ENCODE data around the gene FLRT2. TPM values are rescaled to one million over a fixed set of nuclear protein-coding genes. Genes with fewer than 3 reads are reported as not detected.
A peak's percentile ranks its signal among the peaks of the same experiment; 100 is the strongest.

FLRT2 gene
- total RNA-seq, 1 donor from 2014 or later: 37.6 TPM

DNA sequence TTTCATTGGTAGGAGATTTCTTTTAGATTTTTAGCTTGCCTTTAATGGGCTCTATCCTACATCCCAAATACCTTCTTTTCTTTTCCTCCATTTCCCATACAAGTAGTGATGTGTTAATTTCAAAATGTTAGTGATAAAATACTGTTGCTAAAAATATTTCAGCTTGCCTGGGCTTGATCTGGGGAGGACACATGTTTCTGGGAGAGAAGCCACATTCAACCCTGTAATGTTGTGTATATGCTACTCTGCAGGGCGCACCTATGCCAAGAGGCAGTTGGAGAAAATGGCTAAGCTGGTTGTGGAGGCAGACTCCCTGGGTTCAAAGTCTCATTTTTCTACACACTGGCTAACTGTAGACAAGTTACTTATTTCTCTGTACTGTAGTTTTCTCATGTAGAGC is 26.3 kb downstream of the FLRT2 start:
- Histone ChIP-seq H3K9me3 (ENCODE audit: control insufficient read depth in 3 of 3, low read length in 3 of 3) (no peaks in the 10 kb centered on the region), H3K4me3 (ENCODE audit: low read length in 3 of 3) (no peak overlapping the region), H3K9ac (ENCODE audit: low read depth in 1 of 3, low read length in 3 of 3) (no peak overlapping the region), H3K4me1 (ENCODE audit: control insufficient read depth in 3 of 3, insufficient read depth in 3 of 3, low read length in 3 of 3) (peaks cover 0 to 2% (median 0%) of the 10 kb centered on the region in 3 donors), H3K27me3 (ENCODE audit: control insufficient read depth in 3 of 3, insufficient read depth in 3 of 3, low read length in 3 of 3) (no peaks in the 10 kb centered on the region), H3K36me3 (ENCODE audit: control insufficient read depth in 3 of 3, insufficient read depth in 3 of 3, low read length in 3 of 3) (no peaks in the 10 kb centered on the region), H3K27ac (ENCODE audit: low read depth, low read length) (peak overlapping the region; percentile 10)

DNA sequence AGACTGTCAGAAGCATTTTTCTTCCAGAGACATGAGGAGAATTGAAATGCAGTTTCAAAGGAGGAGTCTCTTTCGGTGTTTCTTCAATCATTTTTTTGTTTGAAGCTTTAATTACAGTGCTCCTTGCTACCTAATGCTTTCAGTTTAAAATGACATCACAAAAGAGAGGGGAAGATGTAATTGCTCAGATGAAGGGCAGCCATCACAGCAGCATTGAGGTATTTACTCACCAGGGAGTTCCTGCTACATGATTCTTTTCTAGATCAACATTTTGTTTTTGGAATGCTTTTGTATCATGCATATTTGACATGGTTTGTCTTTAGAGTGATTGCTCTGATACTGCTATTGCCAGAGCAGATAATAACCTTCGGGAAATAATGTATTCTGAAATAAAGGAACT is 28.6 kb downstream of the FLRT2 start:
- H3K27ac ChIP-seq (ENCODE audit: low read depth, low read length): no peak overlapping the region
- H3K4me1 ChIP-seq (ENCODE audit: control insufficient read depth in 3 of 3, insufficient read depth in 3 of 3, low read length in 3 of 3): peaks cover 0 to 2% (median 0%) of the 10 kb centered on the region in 3 donors

DNA sequence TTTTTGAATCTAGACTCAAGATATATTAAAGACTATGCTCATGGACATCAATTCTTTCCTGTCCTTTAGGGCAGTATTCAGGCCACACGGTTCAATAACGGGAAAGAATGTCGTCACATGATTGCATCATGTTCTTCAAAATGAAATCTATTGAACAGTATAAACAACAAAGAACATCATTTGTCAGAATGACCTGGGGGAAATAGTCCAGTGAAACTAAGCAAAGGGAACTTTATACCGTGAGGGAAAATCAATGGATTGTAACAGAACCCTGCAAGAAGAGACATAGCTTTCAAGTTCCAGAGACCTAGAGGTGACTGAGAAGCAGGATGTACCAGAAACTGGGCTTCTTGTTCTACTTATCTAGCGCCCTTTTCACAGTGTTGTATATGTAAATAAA is 32.7 kb downstream of the FLRT2 start:
- no peak overlapping the region for H3K27ac ChIP-seq (ENCODE audit: low read depth, low read length)
- no peaks in the 10 kb centered on the region for H3K36me3 ChIP-seq (ENCODE audit: control insufficient read depth in 3 of 3, insufficient read depth in 3 of 3, low read length in 3 of 3)
- H3K27me3 ChIP-seq (ENCODE audit: control insufficient read depth in 3 of 3, insufficient read depth in 3 of 3, low read length in 3 of 3): no peaks in the 10 kb centered on the region
- peaks cover 0 to 4% (median 0%) of the 10 kb centered on the region in 3 donors for H3K4me1 ChIP-seq (ENCODE audit: control insufficient read depth in 3 of 3, insufficient read depth in 3 of 3, low read length in 3 of 3)
- H3K9me3 ChIP-seq (ENCODE audit: control insufficient read depth in 3 of 3, low read length in 3 of 3): no peaks in the 10 kb centered on the region
- no peak overlapping the region for H3K9ac ChIP-seq (ENCODE audit: low read depth in 1 of 3, low read length in 3 of 3)
- no peak overlapping the region for H3K4me3 ChIP-seq (ENCODE audit: low read length in 3 of 3)

More for the DNA sequence above, 28.6 kb downstream of the FLRT2 start:
- Histone ChIP-seq H3K36me3 (ENCODE audit: control insufficient read depth in 3 of 3, insufficient read depth in 3 of 3, low read length in 3 of 3) (no peaks in the 10 kb centered on the region), H3K4me3 (ENCODE audit: low read length in 3 of 3) (no peak overlapping the region), H3K9me3 (ENCODE audit: control insufficient read depth in 3 of 3, low read length in 3 of 3) (no peaks in the 10 kb centered on the region), H3K9ac (ENCODE audit: low read depth in 1 of 3, low read length in 3 of 3) (no peak overlapping the region), H3K27me3 (ENCODE audit: control insufficient read depth in 3 of 3, insufficient read depth in 3 of 3, low read length in 3 of 3) (no peaks in the 10 kb centered on the region)

DNA sequence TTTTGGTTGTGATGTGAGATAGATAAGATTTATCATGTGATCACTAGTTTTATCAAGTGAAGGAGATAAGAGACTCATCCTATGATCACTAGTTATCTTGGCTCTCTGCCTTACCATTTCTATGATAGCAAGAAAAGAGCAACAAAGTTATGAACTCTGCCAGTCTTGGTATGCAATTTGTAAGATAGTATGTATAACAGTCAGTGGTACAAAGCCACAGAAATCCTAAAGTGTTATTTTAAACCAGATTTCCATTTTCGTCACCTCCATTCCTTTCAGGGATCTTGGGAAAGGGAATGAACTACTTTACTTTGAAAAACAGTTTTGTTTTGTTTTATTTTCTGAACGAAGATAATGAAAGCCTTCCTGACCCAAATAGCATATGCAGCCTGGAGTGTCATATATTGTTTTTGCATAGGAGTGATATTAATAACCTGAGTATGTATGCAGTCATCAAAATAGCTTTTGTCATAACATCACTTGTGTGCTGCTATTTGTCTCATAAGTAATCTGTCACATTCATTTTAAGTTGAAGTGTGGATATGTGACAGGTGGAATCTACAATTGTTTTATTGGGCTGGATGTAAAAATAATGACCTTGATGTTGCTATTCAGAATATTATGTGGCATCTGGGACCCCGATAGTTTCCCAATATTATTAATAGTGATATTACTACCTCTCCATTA is 35.0 kb downstream of the FLRT2 start:
- Histone ChIP-seq H3K4me1 (ENCODE audit: control insufficient read depth in 3 of 3, insufficient read depth in 3 of 3, low read length in 3 of 3) (peaks cover 0 to 13% (median 5%) of the 10 kb centered on the region in 3 donors), H3K9me3 (ENCODE audit: control insufficient read depth in 3 of 3, low read length in 3 of 3) (no peaks in the 10 kb centered on the region)

DNA sequence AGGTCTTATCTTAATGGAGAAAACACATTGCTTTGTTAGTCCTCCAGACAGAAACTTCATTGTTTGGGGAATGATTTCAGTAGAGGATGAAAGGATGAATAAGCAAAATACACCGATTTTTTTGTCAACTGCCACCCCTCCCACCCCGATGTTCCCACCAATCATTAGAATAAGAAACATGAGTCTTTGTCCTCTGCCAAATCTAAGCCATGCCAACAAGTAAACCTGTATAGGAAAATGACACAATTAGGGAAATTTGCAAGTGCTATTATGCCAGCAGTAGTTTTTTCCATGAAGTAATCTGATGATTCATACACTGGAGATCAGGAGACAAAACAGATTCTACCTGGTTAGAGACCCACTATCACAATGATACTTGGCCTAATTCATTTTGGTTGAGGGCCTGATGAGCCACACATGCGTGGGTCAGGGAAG is 35.9 kb downstream of the FLRT2 start:
- Histone ChIP-seq H3K4me1 (ENCODE audit: control insufficient read depth in 3 of 3, insufficient read depth in 3 of 3, low read length in 3 of 3) (peaks cover 0 to 13% (median 5%) of the 10 kb centered on the region in 3 donors), H3K27me3 (ENCODE audit: control insufficient read depth in 3 of 3, insufficient read depth in 3 of 3, low read length in 3 of 3) (no peaks in the 10 kb centered on the region), H3K9me3 (ENCODE audit: control insufficient read depth in 3 of 3, low read length in 3 of 3) (no peaks in the 10 kb centered on the region), H3K36me3 (ENCODE audit: control insufficient read depth in 3 of 3, insufficient read depth in 3 of 3, low read length in 3 of 3) (no peaks in the 10 kb centered on the region), H3K4me3 (ENCODE audit: low read length in 3 of 3) (no peak overlapping the region), H3K9ac (ENCODE audit: low read depth in 1 of 3, low read length in 3 of 3) (no peak overlapping the region), H3K27ac (ENCODE audit: low read depth, low read length) (peak overlapping the region; percentile 15)

More for the DNA sequence above, 35.0 kb downstream of the FLRT2 start:
- Histone ChIP-seq H3K27ac (ENCODE audit: low read depth, low read length) (no peak overlapping the region), H3K36me3 (ENCODE audit: control insufficient read depth in 3 of 3, insufficient read depth in 3 of 3, low read length in 3 of 3) (no peaks in the 10 kb centered on the region), H3K9ac (ENCODE audit: low read depth in 1 of 3, low read length in 3 of 3) (no peak overlapping the region), H3K4me3 (ENCODE audit: low read length in 3 of 3) (no peak overlapping the region), H3K27me3 (ENCODE audit: control insufficient read depth in 3 of 3, insufficient read depth in 3 of 3, low read length in 3 of 3) (no peaks in the 10 kb centered on the region)

DNA sequence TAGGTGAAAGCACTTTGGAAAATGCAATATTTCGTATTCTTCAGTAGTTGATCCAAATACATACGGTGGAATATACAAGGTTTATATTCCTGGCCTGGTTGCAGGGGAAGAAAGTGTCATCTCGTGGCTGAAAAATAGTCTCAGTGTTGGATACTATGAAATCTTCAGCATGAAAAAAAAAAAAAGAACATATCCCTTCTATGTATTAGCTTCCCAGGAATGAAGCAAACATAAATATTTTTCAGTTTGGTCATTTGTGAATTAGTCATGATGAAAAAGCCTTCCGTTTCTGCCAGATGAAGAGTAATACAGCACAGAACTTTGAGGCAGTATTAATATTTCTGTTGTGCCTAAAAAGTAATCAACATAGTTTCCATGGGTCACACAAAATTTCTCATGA is 36.7 kb downstream of the FLRT2 start:
- Histone ChIP-seq H3K27ac (ENCODE audit: low read depth, low read length) (no peak overlapping the region), H3K9ac (ENCODE audit: low read depth in 1 of 3, low read length in 3 of 3) (no peak overlapping the region)

DNA sequence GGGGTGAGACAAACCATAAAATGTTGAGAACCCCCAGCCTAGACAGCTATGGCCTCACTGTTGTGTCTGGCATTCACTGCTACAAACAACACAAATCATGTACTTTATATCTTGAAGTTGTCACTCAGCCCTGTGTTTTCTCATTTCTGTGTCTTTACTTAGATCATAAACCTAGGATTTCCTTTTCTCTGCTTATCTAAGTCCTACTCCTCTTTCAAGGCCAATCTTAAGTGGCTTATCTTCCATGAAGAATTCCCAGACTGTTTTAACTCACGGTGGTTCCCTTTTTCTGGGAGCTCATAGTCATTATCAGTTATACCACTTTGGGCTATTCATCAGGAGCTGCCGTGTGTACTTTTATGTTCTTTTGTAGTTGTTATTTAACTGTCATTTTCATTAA is 42.1 kb downstream of the FLRT2 start:
- H3K4me3 ChIP-seq (ENCODE audit: low read length in 3 of 3): no peak overlapping the region
- no peaks in the 10 kb centered on the region for H3K27me3 ChIP-seq (ENCODE audit: control insufficient read depth in 3 of 3, insufficient read depth in 3 of 3, low read length in 3 of 3)
- H3K36me3 ChIP-seq (ENCODE audit: control insufficient read depth in 3 of 3, insufficient read depth in 3 of 3, low read length in 3 of 3): no peaks in the 10 kb centered on the region
- H3K9ac ChIP-seq (ENCODE audit: low read depth in 1 of 3, low read length in 3 of 3): no peak overlapping the region
- H3K4me1 ChIP-seq (ENCODE audit: control insufficient read depth in 3 of 3, insufficient read depth in 3 of 3, low read length in 3 of 3): peaks cover 8 to 46% (median 30%) of the 10 kb centered on the region in 3 donors
- H3K27ac ChIP-seq (ENCODE audit: low read depth, low read length): peak overlapping the region; percentile 80
- no peaks in the 10 kb centered on the region for H3K9me3 ChIP-seq (ENCODE audit: control insufficient read depth in 3 of 3, low read length in 3 of 3)

More for the DNA sequence above, 36.7 kb downstream of the FLRT2 start:
- no peaks in the 10 kb centered on the region for H3K27me3 ChIP-seq (ENCODE audit: control insufficient read depth in 3 of 3, insufficient read depth in 3 of 3, low read length in 3 of 3)
- H3K9me3 ChIP-seq (ENCODE audit: control insufficient read depth in 3 of 3, low read length in 3 of 3): no peaks in the 10 kb centered on the region
- no peaks in the 10 kb centered on the region for H3K36me3 ChIP-seq (ENCODE audit: control insufficient read depth in 3 of 3, insufficient read depth in 3 of 3, low read length in 3 of 3)
- no peak overlapping the region for H3K4me3 ChIP-seq (ENCODE audit: low read length in 3 of 3)
- H3K4me1 ChIP-seq (ENCODE audit: control insufficient read depth in 3 of 3, insufficient read depth in 3 of 3, low read length in 3 of 3): peaks cover 0 to 16% (median 9%) of the 10 kb centered on the region in 3 donors

DNA sequence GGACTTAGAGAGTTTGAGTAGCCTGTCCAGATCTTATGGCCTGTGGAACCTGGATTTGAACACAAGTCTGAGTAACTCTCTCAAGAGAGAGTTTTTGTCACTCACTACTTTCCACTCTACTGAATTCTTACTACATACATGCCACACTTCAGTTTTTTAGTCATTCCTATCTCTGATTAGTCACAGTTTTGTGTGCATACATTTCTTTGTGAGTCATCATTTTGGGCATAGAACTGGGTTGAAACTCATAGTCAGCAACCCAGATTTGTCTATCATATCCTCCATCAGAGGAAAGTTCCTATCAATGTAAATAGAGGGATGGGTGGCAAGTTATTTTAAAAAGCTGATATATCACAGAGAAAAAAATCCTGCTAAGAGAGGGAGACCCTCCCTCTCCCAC is 42.9 kb downstream of the FLRT2 start:
- peaks cover 10 to 52% (median 38%) of the 10 kb centered on the region in 3 donors for H3K4me1 ChIP-seq (ENCODE audit: control insufficient read depth in 3 of 3, insufficient read depth in 3 of 3, low read length in 3 of 3)
- no peaks in the 10 kb centered on the region for H3K27me3 ChIP-seq (ENCODE audit: control insufficient read depth in 3 of 3, insufficient read depth in 3 of 3, low read length in 3 of 3)
- no peak overlapping the region for H3K4me3 ChIP-seq (ENCODE audit: low read length in 3 of 3)
- H3K9ac ChIP-seq (ENCODE audit: low read depth in 1 of 3, low read length in 3 of 3): no peak overlapping the region
- H3K36me3 ChIP-seq (ENCODE audit: control insufficient read depth in 3 of 3, insufficient read depth in 3 of 3, low read length in 3 of 3): no peaks in the 10 kb centered on the region
- no peaks in the 10 kb centered on the region for H3K9me3 ChIP-seq (ENCODE audit: control insufficient read depth in 3 of 3, low read length in 3 of 3)
- peak overlapping the region; percentile 80 for H3K27ac ChIP-seq (ENCODE audit: low read depth, low read length)

DNA sequence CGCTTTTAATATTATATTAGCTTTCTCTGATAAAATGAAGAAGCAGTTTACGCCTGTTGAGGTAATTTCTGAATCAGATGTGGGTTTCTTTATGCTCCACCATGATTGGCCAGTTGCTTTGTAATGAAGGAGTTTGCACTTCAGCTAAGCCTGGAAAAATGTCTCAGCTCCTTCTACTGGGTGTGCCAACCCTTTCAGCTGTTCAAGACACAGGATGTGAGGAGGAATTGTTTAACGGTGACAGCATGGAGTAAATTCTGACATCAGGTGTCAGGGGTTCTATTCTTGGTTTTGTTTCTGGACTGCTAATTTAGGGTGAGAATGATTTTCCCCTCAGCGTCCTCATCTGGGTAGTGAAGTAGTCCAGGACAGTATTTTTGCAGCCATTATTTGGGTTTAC is 43.5 kb downstream of the FLRT2 start:
- Histone ChIP-seq H3K36me3 (ENCODE audit: control insufficient read depth in 3 of 3, insufficient read depth in 3 of 3, low read length in 3 of 3) (no peaks in the 10 kb centered on the region), H3K9ac (ENCODE audit: low read depth in 1 of 3, low read length in 3 of 3) (peak overlapping the region in 1 of 3 donors; percentile 65), H3K4me1 (ENCODE audit: control insufficient read depth in 3 of 3, insufficient read depth in 3 of 3, low read length in 3 of 3) (peaks cover 10 to 51% (median 38%) of the 10 kb centered on the region in 3 donors), H3K9me3 (ENCODE audit: control insufficient read depth in 3 of 3, low read length in 3 of 3) (no peaks in the 10 kb centered on the region), H3K27ac (ENCODE audit: low read depth, low read length) (peak overlapping the region; percentile 80), H3K4me3 (ENCODE audit: low read length in 3 of 3) (no peak overlapping the region), H3K27me3 (ENCODE audit: control insufficient read depth in 3 of 3, insufficient read depth in 3 of 3, low read length in 3 of 3) (no peaks in the 10 kb centered on the region)

DNA sequence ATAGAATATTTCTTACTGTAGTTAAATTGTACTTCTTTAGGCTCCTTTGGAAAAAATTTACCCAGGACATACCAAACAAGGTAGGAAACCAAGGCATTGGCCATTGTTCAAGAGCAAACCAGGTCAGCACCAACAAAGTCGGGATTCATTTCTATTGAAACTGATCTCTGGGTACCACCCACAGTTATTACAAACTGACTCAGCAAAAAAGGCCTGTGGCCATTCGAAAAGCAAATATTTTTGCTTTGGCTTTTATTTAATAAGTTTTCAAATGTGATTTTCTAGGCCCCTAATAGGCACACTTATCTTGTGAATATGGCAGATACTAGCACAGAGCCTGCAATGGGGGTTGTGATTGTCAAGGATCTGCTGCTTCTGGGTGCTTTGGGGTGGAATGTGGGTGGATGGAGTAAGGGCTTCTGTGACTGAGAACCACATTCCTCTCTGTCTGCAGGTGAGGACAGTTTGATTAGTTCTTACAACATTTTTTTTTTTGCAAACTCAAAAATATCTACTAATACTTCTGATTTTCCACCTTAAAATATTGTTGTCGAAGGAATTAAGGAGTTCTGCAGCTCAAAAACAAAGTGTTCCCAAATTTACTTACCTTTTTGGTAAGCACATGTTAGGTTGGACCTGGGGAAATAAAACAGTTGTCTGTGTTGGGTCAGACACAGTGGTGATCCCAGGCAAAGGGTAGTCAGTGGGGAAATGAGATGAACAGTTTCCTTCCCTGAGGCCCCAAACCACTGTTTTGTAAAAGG is 45.1 kb downstream of the FLRT2 start:
- Histone ChIP-seq H3K9ac (ENCODE audit: low read depth in 1 of 3, low read length in 3 of 3) (peak overlapping the region in 1 of 3 donors; percentile 54), H3K27ac (ENCODE audit: low read depth, low read length) (peak overlapping the region; percentile 79), H3K4me1 (ENCODE audit: control insufficient read depth in 3 of 3, insufficient read depth in 3 of 3, low read length in 3 of 3) (peaks cover 15 to 53% (median 29%) of the 10 kb centered on the region in 3 donors)

More for the DNA sequence above, 45.1 kb downstream of the FLRT2 start:
- Histone ChIP-seq H3K27me3 (ENCODE audit: control insufficient read depth in 3 of 3, insufficient read depth in 3 of 3, low read length in 3 of 3) (no peaks in the 10 kb centered on the region), H3K4me3 (ENCODE audit: low read length in 3 of 3) (peak overlapping the region in 1 of 3 donors; percentile 5), H3K36me3 (ENCODE audit: control insufficient read depth in 3 of 3, insufficient read depth in 3 of 3, low read length in 3 of 3) (no peaks in the 10 kb centered on the region), H3K9me3 (ENCODE audit: control insufficient read depth in 3 of 3, low read length in 3 of 3) (no peaks in the 10 kb centered on the region)

Data from skeletal muscle tissue (tissue), 4 donors.